Neural cell (in vitro differentiated cells): ENCODE results near the gene TMPRSS15. TPM values are rescaled to one million over a fixed set of nuclear protein-coding genes. Genes with fewer than 3 reads are reported as not detected.

Experiments used
- H2AFZ ChIP-seq: fragments of 200-600, 300-800 bp; sonication (generic), shearing (Covaris generic); 2 replicates; pipeline ENCODE4 v1.6.0; 2014; ENCODE audit warnings: low read depth, mild to moderate bottlenecking, antibody characterized with exemption, low read length, moderate library complexity
- H3F3A ChIP-seq: fragments of 200-600 bp; shearing (Covaris generic); 2 replicates; pipeline ENCODE4 v1.6.1; 2016; ENCODE audit warnings: mild to moderate bottlenecking, moderate library complexity, mixed read lengths, antibody characterized with exemption, low read length; ENCODE audit not compliant: insufficient read depth, poor library complexity, severe bottlenecking
- H3K27ac ChIP-seq: fragments of 200-600, 300-800 bp; sonication (generic), shearing (Covaris generic); 2 replicates; pipeline ENCODE4 v1.5.1; 2014; ENCODE audit warnings: mild to moderate bottlenecking, low read length, moderate library complexity
- H3K27me3 ChIP-seq: fragments of 300-800, 200-600 bp; sonication (generic), shearing (Covaris generic); 2 replicates; pipeline ENCODE4 v1.6.0; 2014; ENCODE audit warnings: mild to moderate bottlenecking, low read depth, low read length, moderate library complexity; ENCODE audit not compliant: insufficient read depth
- H3K36me3 ChIP-seq: fragments of 300-800, 200-600 bp; sonication (generic), shearing (Covaris generic); 2 replicates; pipeline ENCODE4 v1.5.1; 2014; ENCODE audit warnings: mild to moderate bottlenecking, antibody characterized with exemption, low read length, moderate library complexity; ENCODE audit not compliant: insufficient read depth
- H3K4me2 ChIP-seq: fragments of 300-800, 200-600 bp; sonication (generic), shearing (Covaris generic); 2 replicates; pipeline ENCODE4 v1.6.0; 2014; ENCODE audit warnings: mild to moderate bottlenecking, low read length
- H3K4me3 ChIP-seq: fragments of 300-800, 200-600 bp; sonication (generic), shearing (Covaris generic); 2 replicates; pipeline ENCODE4 v1.5.1; 2014; ENCODE audit warnings: mild to moderate bottlenecking, low read length, moderate library complexity
- H3K79me2 ChIP-seq: fragments of 200-600 bp; shearing (Covaris generic); replicated peaks from 2 replicates; pipeline ENCODE4 v1.6.0; 2014; ENCODE audit warnings: mild to moderate bottlenecking, low read length, moderate library complexity; ENCODE audit not compliant: insufficient read depth
- H3K9ac ChIP-seq: fragments of 300-800, 200-600 bp; sonication (generic), shearing (Covaris generic); 2 replicates; pipeline ENCODE4 v1.6.1; 2016; ENCODE audit warnings: mild to moderate bottlenecking, low read length, mixed read lengths
- H3K9me2 ChIP-seq: fragments of 200-600 bp; shearing (Covaris generic); 2 replicates; pipeline ENCODE4 v1.6.1; 2016; ENCODE audit warnings: mild to moderate bottlenecking, low read length, mixed read lengths; ENCODE audit not compliant: insufficient read depth
- H3K9me3 ChIP-seq: fragments of 200-600, 300-800 bp; sonication (generic), shearing (Covaris generic); 2 replicates; pipeline ENCODE4 v1.6.1; 2016; ENCODE audit warnings: mild to moderate bottlenecking, mixed run types, low read length, moderate library complexity, mixed read lengths
- H4K20me1 ChIP-seq: fragments of 200-600 bp; shearing (Covaris generic); 2 replicates; pipeline ENCODE4 v1.6.1; 2016; ENCODE audit warnings: mild to moderate bottlenecking, mixed run types; ENCODE audit not compliant: insufficient read depth
- CTCF ChIP-seq: fragments of 450-650 bp; IDR thresholded peaks from 2 replicates; pipeline ENCODE4 v1.5.1; 2014; ENCODE audit warnings: antibody characterized with exemption, mild to moderate bottlenecking, moderate library complexity; ENCODE audit not compliant: poor library complexity, severe bottlenecking
- EP300 ChIP-seq: fragments of 450-650 bp; conservative IDR thresholded peaks from 2 replicates; pipeline ENCODE4 v1.6.1; 2014; ENCODE audit warnings: antibody characterized with exemption, mild to moderate bottlenecking, moderate library complexity; ENCODE audit not compliant: poor library complexity, severe bottlenecking
- EZH2 ChIP-seq: fragments of 200-600, 300-800 bp; shearing (Covaris generic), sonication (generic); IDR thresholded peaks from 2 replicates; pipeline ENCODE4 v1.6.1; 2014; ENCODE audit warnings: antibody characterized with exemption, low read length, borderline replicate concordance, mild to moderate bottlenecking; ENCODE audit not compliant: insufficient read depth, poor library complexity, severe bottlenecking
- MXI1 ChIP-seq: fragments of 450-650 bp; conservative IDR thresholded peaks from 2 replicates; pipeline ENCODE4 v1.6.1; 2014; ENCODE audit warnings: antibody characterized with exemption, mild to moderate bottlenecking; ENCODE audit not compliant: poor library complexity, severe bottlenecking
- POLR2AphosphoS5 ChIP-seq: IDR thresholded peaks from 2 replicates; pipeline ENCODE4 v1.6.1; 2012
- RAD21 ChIP-seq: fragments of 450-650 bp; conservative IDR thresholded peaks from 2 replicates; pipeline ENCODE4 v1.6.1; 2014; ENCODE audit warnings: antibody characterized with exemption, mild to moderate bottlenecking, moderate library complexity
- REST ChIP-seq: IDR thresholded peaks from 2 replicates; pipeline ENCODE4 v1.6.1; 2012; ENCODE audit warnings: borderline replicate concordance
- SMC3 ChIP-seq: fragments of 450-650 bp; conservative IDR thresholded peaks from 2 replicates; pipeline ENCODE4 v1.6.1; 2014; ENCODE audit warnings: antibody characterized with exemption, mild to moderate bottlenecking, moderate library complexity; ENCODE audit not compliant: poor library complexity
- TAF1 ChIP-seq: IDR thresholded peaks from 2 replicates; pipeline ENCODE4 v1.6.1; 2012; ENCODE audit warnings: low read depth
- polyA plus RNA-seq: library from polyadenylated mRNA; depleted of rRNA; stranded (reverse); fragments of >200 nt; gene quantifications from 2 replicates; pipeline ENCODE4 v1.2.3, GENCODE V29; 2014

TMPRSS15 gene
- polyA plus RNA-seq, 1 donor from 2014 or later: 0.50 TPM

GRCh38 chr21:18334066-18334465, 69.5 kb downstream of the TMPRSS15 start:
- H3K36me3 ChIP-seq: no peaks in the 10 kb centered on the region
- no peak overlapping the region for H3K4me3 ChIP-seq
- peaks cover 12% of the 10 kb centered on the region for H3F3A ChIP-seq
- H3K9me2 ChIP-seq: no peaks in the 10 kb centered on the region
- H3K9me3 ChIP-seq: no peaks in the 10 kb centered on the region
- H3K79me2 ChIP-seq: no peaks in the 10 kb centered on the region
- H3K27ac ChIP-seq: peak overlapping the region; percentile 89
- H3K9ac ChIP-seq: no peak overlapping the region
- TF ChIP-seq POLR2AphosphoS5: no peak
- no peak for TF ChIP-seq TAF1
- TF ChIP-seq SMC3: no peak
- TF ChIP-seq MXI1: no peak
- no peak for TF ChIP-seq EZH2
- TF ChIP-seq REST: no peak
- TF ChIP-seq CTCF: no peak
- TF ChIP-seq RAD21: no peak
- no peak for TF ChIP-seq EP300
- no peaks in the 10 kb centered on the region for H3K27me3 ChIP-seq
- no peak overlapping the region for H3K4me2 ChIP-seq
- H4K20me1 ChIP-seq: no peaks in the 10 kb centered on the region
- H2AFZ ChIP-seq: no peak overlapping the region

- H3K4me2 ChIP-seq: no peak overlapping the region
- H3K36me3 ChIP-seq: no peaks in the 10 kb centered on the region
- TF ChIP-seq REST: no peak
- no peak for TF ChIP-seq CTCF
- TF ChIP-seq EZH2: no peak
- TF ChIP-seq EP300: no peak
- TF ChIP-seq POLR2AphosphoS5: no peak
- TF ChIP-seq MXI1: no peak
- no peak for TF ChIP-seq TAF1
- no peak for TF ChIP-seq SMC3
- no peak for TF ChIP-seq RAD21
- H3K9ac ChIP-seq: no peak overlapping the region
- no peaks in the 10 kb centered on the region for H3K79me2 ChIP-seq
- H3K27me3 ChIP-seq: no peaks in the 10 kb centered on the region
- no peaks in the 10 kb centered on the region for H3K9me2 ChIP-seq
- H3K27ac ChIP-seq: no peak overlapping the region
- H2AFZ ChIP-seq: no peak overlapping the region
- H4K20me1 ChIP-seq: no peaks in the 10 kb centered on the region
- H3K4me3 ChIP-seq: no peak overlapping the region
- no peaks in the 10 kb centered on the region for H3F3A ChIP-seq
- no peaks in the 10 kb centered on the region for H3K9me3 ChIP-seq
Measured at GRCh38 chr21:18318156-18318555, 85.4 kb downstream of the TMPRSS15 start.
